Measurements from ENCODE around the gene PSMB7.

DNA sequence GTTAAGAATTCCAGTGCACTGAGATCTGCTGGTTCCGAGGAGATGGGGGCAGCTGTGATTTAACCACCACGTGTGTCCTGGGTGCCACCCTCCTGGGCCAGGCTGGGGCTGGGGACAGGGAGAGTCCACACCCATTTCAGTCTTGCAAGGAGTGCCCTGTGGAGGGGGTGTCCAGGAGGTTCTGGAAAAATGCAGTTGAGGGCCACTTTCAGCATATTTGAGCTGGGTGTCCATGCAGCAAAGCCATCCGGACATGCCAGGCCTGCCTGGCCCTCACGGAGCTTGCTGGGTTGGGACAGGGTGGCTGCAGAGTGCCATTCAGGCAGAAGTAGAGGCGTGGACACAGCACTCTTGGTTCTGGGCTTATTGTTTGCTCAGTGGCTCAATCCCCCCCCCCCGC lies 89.4 kb downstream of the PSMB7 start:
- no peak for TF ChIP-seq YY1 (tag by site-specific recombination; IDR thresholded peaks at IDR 0.05)
- no peak for TF ChIP-seq CTCF (tag by site-specific recombination; IDR thresholded peaks at IDR 0.05)
- no peak for TF ChIP-seq ZNF510 (tag by site-specific recombination; IDR thresholded peaks at IDR 0.05; ENCODE audit: insufficient replicate concordance)
- TF ChIP-seq YY2 (tag by site-specific recombination; IDR thresholded peaks at IDR 0.05): no peak
- TF ChIP-seq, protein P1, sequence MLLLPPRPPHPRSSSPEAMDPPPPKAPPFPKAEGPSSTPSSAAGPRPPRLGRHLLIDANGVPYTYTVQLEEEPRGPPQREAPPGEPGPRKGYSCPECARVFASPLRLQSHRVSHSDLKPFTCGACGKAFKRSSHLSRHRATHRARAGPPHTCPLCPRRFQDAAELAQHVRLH (tag by site-specific recombination; IDR thresholded peaks at IDR 0.05): no peak
- no peak for TF ChIP-seq ZNF266 (tag by site-specific recombination; IDR thresholded peaks at IDR 0.05; ENCODE audit: low read depth)
- no peak for TF ChIP-seq PBX3 (CRISPR knock-in tag; IDR thresholded peaks at IDR 0.05)
- no peak for TF ChIP-seq ZNF274 (IDR thresholded peaks at IDR 0.05; ENCODE audit: low read length)
- no peak for TF ChIP-seq ZNF274 (tag by site-specific recombination; IDR thresholded peaks at IDR 0.05; ENCODE audit: borderline replicate concordance)
- no peak for TF ChIP-seq BCL11B (tag by site-specific recombination; IDR thresholded peaks at IDR 0.05; ENCODE audit: low read depth)

All from HEK293 (cell line).